Loucy (cell line): ENCODE measurements around the gene BEAN1.

ENCODE experiments used
- H2AFZ ChIP-seq: fragments of 200-600 bp; sonication (generic); 2 replicates; pipeline ENCODE4 v1.6.0; 2016; ENCODE audit warnings: antibody characterized with exemption, mild to moderate bottlenecking, low read length, moderate library complexity
- H3F3A ChIP-seq: fragments of 200-600 bp; 2 replicates; pipeline ENCODE4 v1.6.0; 2016; ENCODE audit warnings: antibody characterized with exemption, low read depth, mild to moderate bottlenecking
- H3K27me3 ChIP-seq: fragments of 200-600 bp; sonication (generic); 2 replicates; pipeline ENCODE4 v1.6.1; 2014; ENCODE audit warnings: low read length, mild to moderate bottlenecking; ENCODE audit not compliant: insufficient read depth, poor library complexity, severe bottlenecking
- H3K36me3 ChIP-seq: fragments of 200-600 bp; sonication (generic); 2 replicates; pipeline ENCODE4 v1.6.1; 2016; ENCODE audit warnings: low read length; ENCODE audit not compliant: insufficient read depth
- H3K4me1 ChIP-seq: fragments of 200-600 bp; sonication (generic); 2 replicates; pipeline ENCODE4 v1.5.1; 2014; ENCODE audit warnings: low read length, mild to moderate bottlenecking; ENCODE audit not compliant: insufficient read depth, poor library complexity, severe bottlenecking
- H3K4me2 ChIP-seq: fragments of 200-600 bp; sonication (generic); 2 replicates; pipeline ENCODE4 v1.6.0; 2014; ENCODE audit warnings: antibody characterized with exemption, low read length, low read depth, mild to moderate bottlenecking; ENCODE audit not compliant: poor library complexity, severe bottlenecking
- H3K4me3 ChIP-seq: fragments of 200-600 bp; sonication (generic); 2 replicates; pipeline ENCODE4 v1.5.1; 2014; ENCODE audit warnings: low read length, mild to moderate bottlenecking, mixed read lengths; ENCODE audit not compliant: poor library complexity, severe bottlenecking
- H3K79me2 ChIP-seq: fragments of 200-600 bp; sonication (generic); 2 replicates; pipeline ENCODE4 v1.6.1; 2014; ENCODE audit warnings: low read length; ENCODE audit not compliant: insufficient read depth
- H3K9ac ChIP-seq: fragments of 200-600 bp; sonication (generic); 2 replicates; pipeline ENCODE4 v1.6.0; 2014; ENCODE audit warnings: mild to moderate bottlenecking, low read depth, low read length, moderate library complexity; ENCODE audit not compliant: poor library complexity, severe bottlenecking
- H3K9me2 ChIP-seq: fragments of 200-600 bp; sonication (generic); replicated peaks from 2 replicates; pipeline ENCODE4 v1.6.1; 2016; ENCODE audit warnings: low read depth, low read length, mixed read lengths
- H3K9me3 ChIP-seq: fragments of 200-600 bp; sonication (generic); 2 replicates; pipeline ENCODE4 v1.6.1; 2014; ENCODE audit warnings: mild to moderate bottlenecking, antibody characterized with exemption, low read length, low read depth; ENCODE audit not compliant: insufficient read depth
- H4K20me1 ChIP-seq: fragments of 200-600 bp; sonication (generic); 2 replicates; pipeline ENCODE4 v1.6.0; 2014; ENCODE audit warnings: antibody characterized with exemption, low read length, mild to moderate bottlenecking; ENCODE audit not compliant: insufficient read depth, poor library complexity, severe bottlenecking
- CTCF ChIP-seq: fragments of 200-600 bp; sonication (generic); conservative IDR thresholded peaks from 2 replicates; pipeline ENCODE4 v1.5.1; 2014; ENCODE audit warnings: mild to moderate bottlenecking, antibody characterized with exemption, low read length
- EZH2phosphoT487 ChIP-seq: fragments of 200-600 bp; IDR thresholded peaks from 2 replicates; pipeline ENCODE4 v1.6.1; 2018; ENCODE audit warnings: antibody characterized with exemption, mild to moderate bottlenecking, moderate library complexity, borderline replicate concordance

BEAN1 gene

DNA sequence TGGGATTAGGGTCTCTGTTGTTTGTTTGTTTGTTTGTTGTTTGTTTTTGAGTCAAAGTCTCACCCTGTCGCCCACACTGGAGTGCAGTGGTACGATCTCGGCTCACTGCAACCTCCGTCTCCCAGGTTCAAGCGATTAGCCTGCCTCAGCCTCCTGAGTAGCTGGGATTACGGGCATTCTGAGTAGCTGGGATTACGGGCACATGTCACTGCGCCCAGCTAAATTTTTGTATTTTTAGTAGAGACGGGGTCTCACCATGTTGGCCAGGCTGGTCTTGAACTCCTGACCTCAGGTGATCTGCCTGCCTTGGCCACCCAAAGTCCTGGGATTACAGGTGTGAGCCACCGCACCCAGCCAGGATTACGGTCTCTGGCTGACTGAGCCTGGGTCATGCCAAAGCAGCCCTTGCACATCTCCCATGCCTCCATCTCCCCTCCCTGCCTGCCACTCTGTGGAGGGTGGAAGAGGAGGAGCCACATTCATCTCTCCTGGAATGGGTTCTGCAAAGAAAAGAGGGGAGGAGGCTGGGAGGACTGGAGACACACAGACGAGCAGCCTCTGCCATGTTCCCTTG, 59.2 kb downstream of the BEAN1 start:
- no peak overlapping the region for H3K4me2 ChIP-seq
- no peaks in the 10 kb centered on the region for H3K9me3 ChIP-seq
- H3K9ac ChIP-seq = no peak overlapping the region
- no peaks in the 10 kb centered on the region for H4K20me1 ChIP-seq
- H3K79me2 ChIP-seq = no peaks in the 10 kb centered on the region
- no peaks in the 10 kb centered on the region for H3K9me2 ChIP-seq
- H3F3A ChIP-seq = no peaks in the 10 kb centered on the region
- H3K4me1 ChIP-seq = peaks cover 27% of the 10 kb centered on the region
- H3K4me3 ChIP-seq = no peak overlapping the region
- no peak for TF ChIP-seq EZH2phosphoT487
- TF ChIP-seq CTCF = no peak
- no peaks in the 10 kb centered on the region for H3K36me3 ChIP-seq
- H2AFZ ChIP-seq = no peak overlapping the region
- no peaks in the 10 kb centered on the region for H3K27me3 ChIP-seq

GRCh38 chr16:66486773-66487579, 59.9 kb downstream of the BEAN1 start:
- Histone ChIP-seq H4K20me1 (no peaks in the 10 kb centered on the region), H3K4me3 (no peak overlapping the region), H3K9me3 (no peaks in the 10 kb centered on the region), H3K4me1 (peaks cover 27% of the 10 kb centered on the region), H3K4me2 (no peak overlapping the region), H2AFZ (no peak overlapping the region), H3K27me3 (no peaks in the 10 kb centered on the region), H3K79me2 (no peaks in the 10 kb centered on the region), H3K9ac (peak overlapping the region; percentile 12), H3K9me2 (no peaks in the 10 kb centered on the region), H3F3A (no peaks in the 10 kb centered on the region), H3K36me3 (no peaks in the 10 kb centered on the region)
- no peak for TF ChIP-seq CTCF
- no peak for TF ChIP-seq EZH2phosphoT487

GRCh38 chr16:66487580-66488275, 60.6 kb downstream of the BEAN1 start:
- H3F3A ChIP-seq = no peaks in the 10 kb centered on the region

More at GRCh38 chr16:66487580-66488275, 60.6 kb downstream of the BEAN1 start:
- no peak overlapping the region for H3K4me2 ChIP-seq
- no peak overlapping the region for H3K4me3 ChIP-seq
- no peaks in the 10 kb centered on the region for H3K9me3 ChIP-seq
- H3K9ac ChIP-seq = peak overlapping the region; percentile 12
- TF ChIP-seq EZH2phosphoT487 = no peak
- TF ChIP-seq CTCF = no peak
- no peaks in the 10 kb centered on the region for H3K36me3 ChIP-seq
- no peaks in the 10 kb centered on the region for H3K9me2 ChIP-seq
- H2AFZ ChIP-seq = no peak overlapping the region
- no peaks in the 10 kb centered on the region for H4K20me1 ChIP-seq
- no peaks in the 10 kb centered on the region for H3K27me3 ChIP-seq
- H3K79me2 ChIP-seq = no peaks in the 10 kb centered on the region
- peaks cover 27% of the 10 kb centered on the region for H3K4me1 ChIP-seq
